CD4-positive, alpha-beta T cell treated with Interleukin-21 for 1 hour (primary cell): ENCODE results near the gene MAP3K12.

Source experiments
- DNase-seq: peaks from one replicate; pipeline ENCODE4 v3.0.0-alpha.2; 2020

Gene MAP3K12

DNA sequence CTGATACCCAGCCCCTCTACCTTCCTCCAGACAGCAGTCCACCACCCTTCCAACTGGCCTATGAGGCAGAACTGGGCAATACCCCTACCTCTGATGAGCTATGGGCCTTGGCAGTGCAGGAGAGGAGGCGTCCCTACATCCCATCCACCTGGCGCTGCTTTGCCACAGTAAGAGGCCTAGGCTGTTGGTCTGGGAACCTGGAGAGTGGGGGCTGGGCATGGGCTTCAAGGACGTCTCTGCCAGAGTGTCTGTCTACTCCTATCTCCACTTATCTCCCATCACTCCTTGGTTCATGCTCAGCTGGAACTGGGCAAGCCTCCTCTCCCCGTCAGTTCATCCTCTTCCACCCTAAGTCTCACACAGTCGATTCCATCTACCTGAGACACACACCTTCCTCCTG, 69.1 kb downstream of the MAP3K12 start:
- DNase-seq = no peak
